Activated gamma-delta T cell treated with Interleukin-2 at 50 U/mL for 16 hours (primary cell): Measurements from ENCODE around the gene MAPKAPK3.
A peak's percentile ranks its signal among the peaks of the same experiment; 100 is the strongest.

ENCODE experiments used
- DNase-seq: peaks from one replicate; pipeline ENCODE4 v3.0.0-alpha.2; 2020

The MAPKAPK3 gene

GRCh38 chr3:50587806-50588758, 28.9 kb upstream of the MAPKAPK3 start:
- peak; percentile 60 for DNase-seq

- no peak for DNase-seq
These were observed 28.1 kb upstream of the MAPKAPK3 start for GRCh38 chr3:50588759-50589433.

GRCh38 chr3:50591196-50591741, 25.7 kb upstream of the MAPKAPK3 start:
- no peak for DNase-seq

GRCh38 chr3:50592568-50592967, 24.4 kb upstream of the MAPKAPK3 start:
- DNase-seq = no peak

- no peak for DNase-seq
These were observed 22.6 kb upstream of the MAPKAPK3 start for GRCh38 chr3:50594253-50594785.

GRCh38 chr3:50599115-50599715, 17.7 kb upstream of the MAPKAPK3 start:
- no peak for DNase-seq

- DNase-seq = no peak
These were observed 17.2 kb upstream of the MAPKAPK3 start for GRCh38 chr3:50599716-50600118.

GRCh38 chr3:50600141-50600753, 16.7 kb upstream of the MAPKAPK3 start:
- DNase-seq = no peak

- peak; percentile 71 for DNase-seq
These were observed 15.9 kb upstream of the MAPKAPK3 start for GRCh38 chr3:50600841-50601591.

GRCh38 chr3:50602595-50603191, 14.3 kb upstream of the MAPKAPK3 start:
- DNase-seq = no peak

- DNase-seq = no peak
These were observed 13.5 kb upstream of the MAPKAPK3 start for GRCh38 chr3:50603261-50604109.

- DNase-seq = no peak
These were observed 12.8 kb upstream of the MAPKAPK3 start for GRCh38 chr3:50604110-50604621.

GRCh38 chr3:50604628-50605588, 12.0 kb upstream of the MAPKAPK3 start:
- no peak for DNase-seq

- DNase-seq = no peak
These were observed 11.0 kb upstream of the MAPKAPK3 start for GRCh38 chr3:50605901-50606326.

- DNase-seq = peak; percentile 64
These were observed 10.4 kb upstream of the MAPKAPK3 start for GRCh38 chr3:50606596-50606995.

- no peak for DNase-seq
These were observed 9.5 kb upstream of the MAPKAPK3 start for GRCh38 chr3:50607271-50608091.

GRCh38 chr3:50608278-50608677, 8.7 kb upstream of the MAPKAPK3 start:
- DNase-seq = no peak
